Kidney (tissue), 14 donors: Measurements from ENCODE around the gene CD69. TPM values are rescaled to one million over a fixed set of nuclear protein-coding genes. Genes with fewer than 3 reads are reported as not detected.
A peak's percentile ranks its signal among the peaks of the same experiment; 100 is the strongest.

Experiments
- DNase-seq, 5 donors: peaks; one replicate each; pipeline ENCODE4 v3.0.0-alpha.2; 2013 to 2020
- FAIRE-seq: peaks from 2 replicates; lab custom pipeline; 2012; peaks lifted over from hg19 to GRCh38; lab: Jason Lieb, UNC
- H3K27ac ChIP-seq, 2 donors: one replicate each; pipeline ENCODE4 v1.7.0; 2013; ENCODE audit warnings: low read depth in 2 of 2, low read length in 2 of 2, inconsistent platforms in 1 of 2
- H3K27me3 ChIP-seq: one replicate; pipeline ENCODE4 v1.7.1; 2013; ENCODE audit warnings: low read length, inconsistent platforms; ENCODE audit not compliant: control insufficient read depth, insufficient read depth
- H3K36me3 ChIP-seq, 3 donors: one replicate each; pipeline versions ENCODE4 v1.7.0 to v1.7.1; 2013; ENCODE audit warnings: low read length in 3 of 3, control low read depth in 1 of 3, inconsistent platforms in 1 of 3; ENCODE audit not compliant: insufficient read depth in 3 of 3, control insufficient read depth in 2 of 3
- H3K4me1 ChIP-seq, 3 donors: one replicate each; pipeline versions ENCODE4 v1.7.0 to v1.7.1; 2013; ENCODE audit warnings: low read length in 3 of 3, inconsistent platforms in 1 of 3, low read depth in 1 of 3; ENCODE audit not compliant: control insufficient read depth in 2 of 3, insufficient read depth in 2 of 3
- H3K4me3 ChIP-seq, 3 donors: one replicate each; pipeline versions ENCODE4 v1.7.0 to v1.8.1; 2013; ENCODE audit warnings: low read length in 3 of 3, control low read depth in 1 of 3, inconsistent platforms in 1 of 3
- H3K9ac ChIP-seq, 3 donors: one replicate each; pipeline versions ENCODE4 v1.7.0 to v1.7.1; 2013; ENCODE audit warnings: low read length in 3 of 3, control low read depth in 1 of 3, inconsistent platforms in 1 of 3
- H3K9me3 ChIP-seq, 3 donors: one replicate each; pipeline versions ENCODE4 v1.7.0 to v1.7.1; 2013; ENCODE audit warnings: low read length in 3 of 3, control low read depth in 1 of 3, inconsistent platforms in 1 of 3; ENCODE audit not compliant: control insufficient read depth in 2 of 3, insufficient read depth in 1 of 3
- intact Hi-C: fragments of 100-400 bp; cut with DNase I; formaldehyde crosslinking; loops from one replicate; pipeline ENCODE4 v1.11.1; 2022
- polyA plus RNA-seq: library from polyadenylated mRNA; stranded (reverse); fragments of 350-450 nt; fragmentation: Illumina TruSeq; extraction: RNeasy Lipid Tissue Mini Kit (QIAGEN cat#74804); gene quantifications from one replicate; pipeline ENCODE4 v1.2.3, GENCODE V29; 2014; ENCODE audit warnings: low read depth, low replicate concordance; ENCODE audit not compliant: insufficient read depth
- total RNA-seq: library from RNA; stranded (reverse); fragmentation: NEBNext Ultra II Directional; extraction: Animal tissue kit (Norgen Biotek cat#: 25700); gene quantifications from one replicate; pipeline ENCODE4 v1.2.1, GENCODE V29; 2021
- TF ChIP-seq, protein P1 (sequence below): IDR thresholded peaks from 3 replicates; pipeline ENCODE4 v1.5.1; 2012; ENCODE audit warnings: mild to moderate bottlenecking, moderate library complexity, borderline replicate concordance; ENCODE audit not compliant: insufficient read depth; ENCODE audit errors: extremely low read depth
- donor health status: control.
- donor health status: control.
- donor health status: control.
- donor health status: control.
- donor health status: control.
- donor health status: DM: yes; HTN: yes; CAD: no.
- donor health status: Normal renal cell carcinoma (clear cell type).

Gene CD69
- total and polyA plus RNA-seq, 2 donors from 2014 or later = 2.2 to 25.0 TPM

GRCh38 chr12:9797722-9798619, 37.3 kb upstream of the CD69 start:
- H3K9me3 ChIP-seq = no peaks in the 10 kb centered on the region
- DNase-seq = peak in 4 of 5 donors; percentile 64 to 90 (median 80)
- intact Hi-C loops = no loop called here
- FAIRE-seq = peak; percentile 61
- H3K27me3 ChIP-seq = no peaks in the 10 kb centered on the region
- H3K27ac ChIP-seq = no peak overlapping the region
- H3K9ac ChIP-seq = no peak overlapping the region
- no peaks in the 10 kb centered on the region for H3K36me3 ChIP-seq
- no peaks in the 10 kb centered on the region for H3K4me1 ChIP-seq
- TF ChIP-seq, protein P1, sequence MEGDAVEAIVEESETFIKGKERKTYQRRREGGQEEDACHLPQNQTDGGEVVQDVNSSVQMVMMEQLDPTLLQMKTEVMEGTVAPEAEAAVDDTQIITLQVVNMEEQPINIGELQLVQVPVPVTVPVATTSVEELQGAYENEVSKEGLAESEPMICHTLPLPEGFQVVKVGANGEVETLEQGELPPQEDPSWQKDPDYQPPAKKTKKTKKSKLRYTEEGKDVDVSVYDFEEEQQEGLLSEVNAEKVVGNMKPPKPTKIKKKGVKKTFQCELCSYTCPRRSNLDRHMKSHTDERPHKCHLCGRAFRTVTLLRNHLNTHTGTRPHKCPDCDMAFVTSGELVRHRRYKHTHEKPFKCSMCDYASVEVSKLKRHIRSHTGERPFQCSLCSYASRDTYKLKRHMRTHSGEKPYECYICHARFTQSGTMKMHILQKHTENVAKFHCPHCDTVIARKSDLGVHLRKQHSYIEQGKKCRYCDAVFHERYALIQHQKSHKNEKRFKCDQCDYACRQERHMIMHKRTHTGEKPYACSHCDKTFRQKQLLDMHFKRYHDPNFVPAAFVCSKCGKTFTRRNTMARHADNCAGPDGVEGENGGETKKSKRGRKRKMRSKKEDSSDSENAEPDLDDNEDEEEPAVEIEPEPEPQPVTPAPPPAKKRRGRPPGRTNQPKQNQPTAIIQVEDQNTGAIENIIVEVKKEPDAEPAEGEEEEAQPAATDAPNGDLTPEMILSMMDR = peak; percentile 76
- no peak overlapping the region for H3K4me3 ChIP-seq

DNA sequence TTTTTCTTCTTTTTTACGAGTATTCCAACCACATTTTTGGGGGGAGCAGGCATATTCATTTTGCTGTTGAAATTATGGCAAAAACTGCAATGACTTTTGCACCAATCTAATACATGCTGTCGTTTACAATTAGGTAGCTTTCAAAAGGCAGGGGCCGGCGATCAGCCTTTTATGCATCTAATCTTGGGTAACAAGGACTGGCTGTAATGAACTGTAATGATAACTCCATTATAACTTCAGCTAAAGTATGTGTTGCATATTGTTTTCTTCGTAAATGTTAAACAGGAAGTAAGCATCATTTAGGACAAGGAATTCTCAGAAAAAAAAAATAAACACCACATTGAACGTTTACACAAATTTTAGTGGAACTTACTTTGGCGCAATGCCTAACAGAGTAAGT, 36.3 kb upstream of the CD69 start:
- DNase-seq (no peak), FAIRE-seq (no peak)
- Histone ChIP-seq H3K4me1 (no peaks in the 10 kb centered on the region), H3K27ac (no peak overlapping the region), H3K36me3 (no peaks in the 10 kb centered on the region), H3K27me3 (no peaks in the 10 kb centered on the region), H3K4me3 (no peak overlapping the region), H3K9me3 (no peaks in the 10 kb centered on the region), H3K9ac (no peak overlapping the region)
- intact Hi-C loops = no loop called here
- TF ChIP-seq, protein P1 = no peak

GRCh38 chr12:9796346-9796745, 35.6 kb upstream of the CD69 start:
- H3K27me3 ChIP-seq = no peaks in the 10 kb centered on the region
- no peak overlapping the region for H3K4me3 ChIP-seq
- H3K9me3 ChIP-seq = no peaks in the 10 kb centered on the region
- TF ChIP-seq, protein P1 = no peak
- no peak overlapping the region for H3K9ac ChIP-seq
- intact Hi-C loops = no loop called here
- DNase-seq (no peak), FAIRE-seq (no peak)
- H3K4me1 ChIP-seq = no peaks in the 10 kb centered on the region
- H3K27ac ChIP-seq = no peak overlapping the region
- H3K36me3 ChIP-seq = no peaks in the 10 kb centered on the region
